ENCODE results near the gene TTC21B.

- TF ChIP-seq POLR2A (IDR thresholded peaks at IDR 0.05), result no peak
- TF ChIP-seq, protein P1, sequence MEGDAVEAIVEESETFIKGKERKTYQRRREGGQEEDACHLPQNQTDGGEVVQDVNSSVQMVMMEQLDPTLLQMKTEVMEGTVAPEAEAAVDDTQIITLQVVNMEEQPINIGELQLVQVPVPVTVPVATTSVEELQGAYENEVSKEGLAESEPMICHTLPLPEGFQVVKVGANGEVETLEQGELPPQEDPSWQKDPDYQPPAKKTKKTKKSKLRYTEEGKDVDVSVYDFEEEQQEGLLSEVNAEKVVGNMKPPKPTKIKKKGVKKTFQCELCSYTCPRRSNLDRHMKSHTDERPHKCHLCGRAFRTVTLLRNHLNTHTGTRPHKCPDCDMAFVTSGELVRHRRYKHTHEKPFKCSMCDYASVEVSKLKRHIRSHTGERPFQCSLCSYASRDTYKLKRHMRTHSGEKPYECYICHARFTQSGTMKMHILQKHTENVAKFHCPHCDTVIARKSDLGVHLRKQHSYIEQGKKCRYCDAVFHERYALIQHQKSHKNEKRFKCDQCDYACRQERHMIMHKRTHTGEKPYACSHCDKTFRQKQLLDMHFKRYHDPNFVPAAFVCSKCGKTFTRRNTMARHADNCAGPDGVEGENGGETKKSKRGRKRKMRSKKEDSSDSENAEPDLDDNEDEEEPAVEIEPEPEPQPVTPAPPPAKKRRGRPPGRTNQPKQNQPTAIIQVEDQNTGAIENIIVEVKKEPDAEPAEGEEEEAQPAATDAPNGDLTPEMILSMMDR (IDR thresholded peaks at IDR 0.05), result no peak
Observed at GRCh38 chr2:165913636-165914035, 39.9 kb downstream of the TTC21B start.
